Activated CD4-positive, alpha-beta memory T cell treated with anti-CD3 and anti-CD28 coated beads for 36 hours (primary cell): ENCODE data around the gene AFF1. TPM values are rescaled to one million over a fixed set of nuclear protein-coding genes. Genes with fewer than 3 reads are reported as not detected.

ENCODE experiments used
- CTCF ChIA-PET: fragments of 350-600 bp; sonication (Branson Sonifier 250); formaldehyde crosslinking; loops from one replicate; lab custom pipeline; 2021; ENCODE audit warnings: antibody characterized with exemption, inconsistent platforms; lab: Charles Lee
- POLR2A ChIA-PET: fragments of 350-600 bp; sonication (Branson Sonifier 250); formaldehyde crosslinking; loops from one replicate; lab custom pipeline; 2021; ENCODE audit warnings: antibody characterized with exemption; lab: Charles Lee
- DNase-seq: peaks from one replicate; pipeline ENCODE4 v3.0.0-alpha.2; 2020
- H3K27ac Mint-ChIP-seq: one replicate; pipeline ENCODE4 v1.8.0; 2021; ENCODE audit warnings: mixed read lengths
- H3K27me3 Mint-ChIP-seq: one replicate; pipeline ENCODE4 v1.8.0; 2021; ENCODE audit warnings: mixed read lengths
- H3K36me3 Mint-ChIP-seq: one replicate; pipeline ENCODE4 v1.8.0; 2021; ENCODE audit warnings: mixed read lengths
- H3K4me1 Mint-ChIP-seq: one replicate; pipeline ENCODE4 v1.8.0; 2021; ENCODE audit warnings: low read depth, mixed read lengths
- H3K4me3 Mint-ChIP-seq: one replicate; pipeline ENCODE4 v1.8.0; 2021; ENCODE audit warnings: mild to moderate bottlenecking, mixed read lengths
- H3K9me3 Mint-ChIP-seq: one replicate; pipeline ENCODE4 v1.8.0; 2021; ENCODE audit warnings: mixed read lengths
- intact Hi-C: fragments of 100-400 bp; cut with micrococcal nuclease; formaldehyde crosslinking; loops from one replicate; pipeline ENCODE4 v1.15.1; 2023
- total RNA-seq, 2 experiments: library from RNA; stranded (reverse); gene quantifications; one replicate each; pipeline ENCODE4 v1.2.3, GENCODE V29; 2021

The AFF1 gene
- total RNA-seq, 2 experiments from 2014 or later: 46.1 to 50.8 TPM

DNA sequence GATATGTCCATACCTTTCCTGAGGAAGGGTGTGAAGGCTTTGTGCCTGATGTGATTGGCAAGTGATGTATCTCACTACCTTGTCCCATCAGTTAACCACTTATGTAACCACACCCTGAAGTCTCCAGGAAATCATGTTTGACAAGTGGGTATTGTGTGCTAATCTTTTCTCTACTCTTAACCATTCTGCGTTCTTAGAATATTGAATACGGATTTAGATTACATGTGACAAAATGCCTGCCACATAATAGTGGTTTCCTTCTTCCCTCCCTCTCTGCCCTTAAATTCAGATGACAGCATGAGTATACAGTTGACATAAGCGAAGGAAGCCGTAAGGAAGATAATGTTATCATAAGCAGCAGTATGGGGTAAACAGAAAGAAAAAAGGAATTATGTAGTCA lies 177.3 kb downstream of the AFF1 start:
- H3K36me3 Mint-ChIP-seq: peaks cover 52% of the 10 kb centered on the region
- ChIA-PET CTCF (no interaction called here), POLR2A (no interaction called here)
- intact Hi-C loops: no loop called here
- no peak overlapping the region for H3K27ac Mint-ChIP-seq
- H3K4me3 Mint-ChIP-seq: no peak overlapping the region
- no peaks in the 10 kb centered on the region for H3K9me3 Mint-ChIP-seq
- DNase-seq: no peak
- no peaks in the 10 kb centered on the region for H3K27me3 Mint-ChIP-seq
- peaks cover 13% of the 10 kb centered on the region for H3K4me1 Mint-ChIP-seq

DNA sequence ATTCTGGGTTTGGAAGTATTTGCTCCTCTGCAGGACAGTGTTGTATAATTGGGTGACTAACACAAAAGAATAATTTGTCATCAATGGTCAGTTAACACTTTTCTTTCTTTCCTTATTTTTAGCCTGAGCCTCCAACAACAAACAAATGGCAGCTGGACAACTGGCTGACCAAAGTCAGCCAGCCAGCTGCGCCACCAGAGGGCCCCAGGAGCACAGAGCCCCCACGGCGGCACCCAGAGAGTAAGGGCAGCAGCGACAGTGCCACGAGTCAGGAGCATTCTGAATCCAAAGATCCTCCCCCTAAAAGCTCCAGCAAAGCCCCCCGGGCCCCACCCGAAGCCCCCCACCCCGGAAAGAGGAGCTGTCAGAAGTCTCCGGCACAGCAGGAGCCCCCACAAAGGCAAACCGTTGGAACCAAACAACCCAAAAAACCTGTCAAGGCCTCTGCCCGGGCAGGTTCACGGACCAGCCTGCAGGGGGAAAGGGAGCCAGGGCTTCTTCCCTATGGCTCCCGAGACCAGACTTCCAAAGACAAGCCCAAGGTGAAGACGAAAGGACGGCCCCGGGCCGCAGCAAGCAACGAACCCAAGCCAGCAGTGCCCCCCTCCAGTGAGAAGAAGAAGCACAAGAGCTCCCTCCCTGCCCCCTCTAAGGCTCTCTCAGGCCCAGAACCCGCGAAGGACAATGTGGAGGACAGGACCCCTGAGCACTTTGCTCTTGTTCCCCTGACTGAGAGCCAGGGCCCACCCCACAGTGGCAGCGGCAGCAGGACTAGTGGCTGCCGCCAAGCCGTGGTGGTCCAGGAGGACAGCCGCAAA lies 179.6 kb downstream of the AFF1 start:
- Mint-ChIP-seq H3K36me3 (peaks cover 34% of the 10 kb centered on the region), H3K4me3 (no peak overlapping the region), H3K27ac (no peak overlapping the region), H3K4me1 (peaks cover 5% of the 10 kb centered on the region), H3K27me3 (no peaks in the 10 kb centered on the region), H3K9me3 (no peaks in the 10 kb centered on the region)
- ChIA-PET POLR2A (no interaction called here), CTCF (interaction anchor here (0.6 to 1.1 kb wide), 2 partner anchors 192 to 578 kb away, joined by 3 to 4 read pairs; no protein-coding TSS in a partner anchor)
- no peak for DNase-seq
- intact Hi-C loops: no loop called here

DNA sequence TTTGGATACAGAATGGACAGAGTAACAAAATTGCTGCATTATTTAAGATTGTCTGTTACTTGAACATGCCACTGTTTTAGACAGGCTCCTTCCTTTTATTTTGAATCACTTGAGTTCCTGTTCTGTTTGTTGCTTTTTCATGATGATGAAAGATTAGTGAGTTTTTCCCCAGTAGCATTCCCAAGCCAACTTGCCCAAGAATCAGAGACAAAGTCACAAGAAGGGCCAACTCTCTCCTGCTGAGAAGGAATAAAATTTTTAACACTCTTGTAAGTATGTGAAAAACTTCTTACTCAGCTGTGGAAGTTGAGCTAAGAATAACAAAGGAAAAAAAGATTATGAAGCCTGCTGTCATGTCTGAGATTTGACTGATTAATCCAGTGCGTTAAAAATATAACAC lies 181.4 kb downstream of the AFF1 start:
- CTCF ChIA-PET: interaction anchor here (1.3 to 1.8 kb wide), 2 partner anchors 24 to 194 kb away, joined by 5 to 6 read pairs; no protein-coding TSS in a partner anchor
- H3K4me1 Mint-ChIP-seq: peaks cover 19% of the 10 kb centered on the region
- H3K4me3 Mint-ChIP-seq: no peak overlapping the region
- POLR2A ChIA-PET: no interaction called here
- peaks cover 42% of the 10 kb centered on the region for H3K36me3 Mint-ChIP-seq
- no peaks in the 10 kb centered on the region for H3K27me3 Mint-ChIP-seq
- H3K9me3 Mint-ChIP-seq: no peaks in the 10 kb centered on the region
- DNase-seq: no peak
- H3K27ac Mint-ChIP-seq: no peak overlapping the region
- intact Hi-C loops: no loop called here

DNA sequence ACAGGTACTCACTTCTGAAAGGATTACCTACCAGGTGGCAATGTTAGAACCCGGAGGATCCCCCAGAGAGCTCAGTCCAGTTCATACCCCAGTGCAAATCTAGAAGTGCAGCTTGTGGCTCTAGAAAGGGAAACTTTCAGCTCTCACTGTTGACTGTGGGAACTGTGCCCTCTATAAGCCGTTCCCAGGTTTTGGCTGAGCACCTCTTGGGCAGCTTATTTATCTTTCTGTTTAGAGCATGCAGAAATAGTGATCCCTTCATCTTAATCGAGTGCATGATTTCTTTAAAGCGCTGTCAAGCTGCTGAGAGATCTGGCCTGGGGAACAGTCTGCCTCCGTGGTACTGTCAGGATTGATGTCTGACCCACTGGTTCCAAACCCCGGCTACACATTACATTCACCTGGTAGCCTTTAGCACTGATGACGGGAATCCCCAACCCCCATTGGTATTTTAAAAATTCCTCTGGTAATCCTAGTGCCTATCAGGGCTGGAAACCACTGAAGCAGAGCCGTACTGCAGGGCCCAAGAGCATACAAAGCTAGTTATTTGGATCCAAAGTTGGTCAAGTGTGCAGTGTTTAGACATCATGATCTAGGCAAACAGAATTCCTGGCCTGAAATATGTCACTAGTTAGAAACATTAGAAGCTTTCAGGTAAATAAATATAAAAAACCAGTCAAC lies 182.4 kb downstream of the AFF1 start:
- Mint-ChIP-seq H3K27me3 (no peaks in the 10 kb centered on the region), H3K9me3 (no peaks in the 10 kb centered on the region), H3K27ac (no peak overlapping the region), H3K4me3 (no peak overlapping the region), H3K4me1 (peaks cover 27% of the 10 kb centered on the region), H3K36me3 (peaks cover 39% of the 10 kb centered on the region)
- no peak for DNase-seq
- ChIA-PET POLR2A (no interaction called here), CTCF (interaction anchor here (0.6 to 1.8 kb wide), 3 partner anchors 25 to 1410 kb away, joined by 3 to 6 read pairs (median 5); no protein-coding TSS in a partner anchor)
- intact Hi-C loops: no loop called here

DNA sequence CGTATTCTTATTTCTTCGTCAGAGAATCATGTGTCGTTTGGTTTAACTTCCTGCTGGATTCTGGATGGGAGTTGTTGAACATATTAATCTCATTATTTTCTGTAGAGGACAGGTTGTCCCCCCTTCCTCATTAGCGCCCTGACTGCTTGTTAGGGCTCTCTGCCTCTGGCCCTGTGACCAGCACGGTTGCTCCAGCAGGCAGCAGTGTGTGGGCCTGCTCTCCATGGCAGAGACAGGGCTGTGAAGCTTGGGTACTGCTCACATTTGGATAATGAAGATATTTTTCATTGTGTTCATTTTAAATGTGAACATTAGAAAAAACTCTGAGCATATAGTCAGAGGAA lies 182.9 kb downstream of the AFF1 start:
- POLR2A ChIA-PET: no interaction called here
- H3K36me3 Mint-ChIP-seq: peaks cover 37% of the 10 kb centered on the region

DNA sequence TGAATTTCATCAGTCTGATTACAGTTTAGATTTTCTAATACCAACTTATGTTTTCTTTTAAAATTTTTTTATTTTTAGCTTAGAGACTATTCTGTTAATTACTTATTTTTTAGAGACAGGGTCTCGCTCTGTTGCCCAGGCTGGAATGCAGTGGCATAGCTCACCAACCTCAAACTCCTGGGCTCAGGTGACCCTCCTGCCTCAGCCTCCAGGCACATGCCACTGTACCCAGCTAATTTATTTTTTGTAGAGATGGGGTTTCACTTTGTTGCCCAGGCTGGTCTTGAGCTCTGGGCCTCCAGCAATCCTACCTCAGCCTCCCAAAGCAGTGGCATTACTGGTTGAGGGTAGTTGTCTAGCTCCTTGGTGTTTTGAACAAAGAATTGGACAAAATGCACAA lies 183.6 kb downstream of the AFF1 start:
- Mint-ChIP-seq H3K27ac (no peak overlapping the region), H3K36me3 (peaks cover 39% of the 10 kb centered on the region), H3K9me3 (no peaks in the 10 kb centered on the region), H3K4me3 (no peak overlapping the region), H3K4me1 (peaks cover 32% of the 10 kb centered on the region), H3K27me3 (no peaks in the 10 kb centered on the region)
- no peak for DNase-seq
- intact Hi-C loops: no loop called here
- ChIA-PET POLR2A (no interaction called here), CTCF (interaction anchor here (0.7 to 2.8 kb wide), 3 partner anchors 25 to 196 kb away, joined by 3 to 14 read pairs (median 5); no protein-coding TSS in a partner anchor)

More for the DNA sequence above, 182.9 kb downstream of the AFF1 start:
- Mint-ChIP-seq H3K27ac (no peak overlapping the region), H3K27me3 (no peaks in the 10 kb centered on the region), H3K4me1 (peaks cover 32% of the 10 kb centered on the region), H3K9me3 (no peaks in the 10 kb centered on the region), H3K4me3 (no peak overlapping the region)
- DNase-seq: no peak
- intact Hi-C loops: no loop called here
- CTCF ChIA-PET: interaction anchor here (0.6 to 1.8 kb wide), 3 partner anchors 26 to 1409 kb away, joined by 3 to 5 read pairs (median 5); no protein-coding TSS in a partner anchor

DNA sequence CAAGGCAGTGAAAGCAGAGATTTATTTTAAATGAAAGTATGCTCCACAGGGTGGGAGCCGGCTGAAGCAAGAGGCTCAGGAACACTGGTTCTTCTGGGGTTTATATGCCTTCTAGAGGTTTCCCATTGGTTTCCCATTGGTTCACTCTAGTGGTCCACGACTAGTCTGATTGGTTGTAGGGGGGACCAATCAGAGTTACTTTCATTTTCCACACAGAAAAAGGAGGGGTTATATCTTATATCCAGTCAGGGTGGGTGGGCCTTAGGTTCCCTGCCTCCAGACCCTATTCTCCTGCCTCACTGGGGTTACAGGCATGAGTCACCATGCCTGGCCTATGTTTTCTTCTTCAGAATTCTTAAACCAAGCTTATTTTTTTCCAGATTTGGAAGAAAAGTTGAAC lies 184.0 kb downstream of the AFF1 start:
- H3K27ac Mint-ChIP-seq: no peak overlapping the region
- no peaks in the 10 kb centered on the region for H3K9me3 Mint-ChIP-seq
- intact Hi-C loops: no loop called here
- no peaks in the 10 kb centered on the region for H3K27me3 Mint-ChIP-seq
- ChIA-PET CTCF (interaction anchor here (0.7 to 2.8 kb wide), 3 partner anchors 25 to 196 kb away, joined by 3 to 14 read pairs (median 5); no protein-coding TSS in a partner anchor), POLR2A (no interaction called here)
- peaks cover 37% of the 10 kb centered on the region for H3K36me3 Mint-ChIP-seq
- no peak overlapping the region for H3K4me3 Mint-ChIP-seq
- H3K4me1 Mint-ChIP-seq: peaks cover 32% of the 10 kb centered on the region
- DNase-seq: no peak

DNA sequence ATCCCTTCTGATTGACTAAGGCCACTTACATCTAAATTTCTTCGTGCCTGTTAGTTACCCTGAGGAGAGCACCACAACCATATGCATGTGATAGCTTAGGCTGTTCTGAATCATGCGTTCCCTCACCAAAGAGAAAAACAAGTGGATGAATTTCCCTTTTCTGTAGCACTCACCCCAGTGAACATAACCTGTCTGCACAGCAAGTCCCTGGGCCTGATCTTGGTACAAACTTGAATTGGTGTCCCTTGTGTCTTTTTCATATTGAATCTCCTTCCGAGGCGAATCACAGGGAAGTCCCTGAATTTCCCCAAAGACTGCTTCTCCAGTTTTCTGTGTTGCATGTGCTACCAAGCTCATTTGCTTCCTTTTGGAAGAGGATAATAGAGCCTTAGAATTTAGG lies 185.2 kb downstream of the AFF1 start:
- H3K27me3 Mint-ChIP-seq: no peaks in the 10 kb centered on the region
- ChIA-PET POLR2A (no interaction called here), CTCF (interaction anchor here (0.7 to 2.8 kb wide), 2 partner anchors 185 to 198 kb away, joined by 3 to 14 read pairs; partner anchors contain the start of gene AFF1)
- no peaks in the 10 kb centered on the region for H3K9me3 Mint-ChIP-seq
- H3K4me3 Mint-ChIP-seq: no peak overlapping the region
- intact Hi-C loops: no loop called here
- no peak overlapping the region for H3K27ac Mint-ChIP-seq
- H3K4me1 Mint-ChIP-seq: peaks cover 32% of the 10 kb centered on the region
- peaks cover 33% of the 10 kb centered on the region for H3K36me3 Mint-ChIP-seq
- no peak for DNase-seq

DNA sequence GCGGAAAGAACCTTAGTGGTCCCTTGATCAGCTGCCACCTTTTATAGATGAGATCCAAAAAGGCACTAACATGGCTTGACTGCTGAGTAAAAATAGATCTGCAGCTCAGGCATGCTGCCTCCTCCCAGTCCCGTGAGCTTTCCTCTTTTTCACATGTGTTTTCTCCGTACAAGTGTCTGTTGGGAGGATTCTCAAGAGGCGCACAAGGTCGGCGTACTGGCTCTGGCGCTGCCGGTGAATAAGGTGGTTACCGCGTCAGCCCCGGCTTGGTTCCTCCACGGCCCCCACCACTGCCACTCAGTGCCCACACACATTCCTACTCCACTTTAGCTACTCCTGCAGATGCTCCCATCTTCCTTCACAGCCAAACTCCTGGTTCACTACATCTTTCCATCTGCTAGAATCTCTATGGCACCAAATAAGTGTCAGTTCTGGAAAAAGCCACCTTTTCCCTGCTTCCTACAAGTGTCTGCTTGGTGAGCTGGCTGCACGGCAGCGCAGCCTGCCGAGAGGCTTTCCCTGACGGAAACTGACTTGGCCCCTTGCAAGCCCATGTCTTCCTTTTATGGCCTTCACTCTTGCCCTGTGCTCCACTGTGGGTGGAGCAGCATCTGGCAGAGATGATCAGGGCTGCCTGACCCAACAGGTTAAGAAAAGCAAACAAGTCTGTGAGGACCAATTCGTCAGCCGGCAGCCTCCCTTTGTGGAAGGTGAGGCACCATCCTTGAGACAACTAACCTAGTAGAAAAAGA lies 185.8 kb downstream of the AFF1 start:
- Mint-ChIP-seq H3K4me3 (no peak overlapping the region), H3K27ac (no peak overlapping the region), H3K36me3 (peaks cover 36% of the 10 kb centered on the region), H3K27me3 (no peaks in the 10 kb centered on the region), H3K9me3 (no peaks in the 10 kb centered on the region), H3K4me1 (peaks cover 32% of the 10 kb centered on the region)
- no peak for DNase-seq
- intact Hi-C loops: no loop called here
- ChIA-PET POLR2A (no interaction called here), CTCF (interaction anchor here (0.7 to 2.8 kb wide), 5 partner anchors 186 to 624 kb away, joined by 3 to 14 read pairs (median 3); partner anchors contain the start of gene AFF1)

DNA sequence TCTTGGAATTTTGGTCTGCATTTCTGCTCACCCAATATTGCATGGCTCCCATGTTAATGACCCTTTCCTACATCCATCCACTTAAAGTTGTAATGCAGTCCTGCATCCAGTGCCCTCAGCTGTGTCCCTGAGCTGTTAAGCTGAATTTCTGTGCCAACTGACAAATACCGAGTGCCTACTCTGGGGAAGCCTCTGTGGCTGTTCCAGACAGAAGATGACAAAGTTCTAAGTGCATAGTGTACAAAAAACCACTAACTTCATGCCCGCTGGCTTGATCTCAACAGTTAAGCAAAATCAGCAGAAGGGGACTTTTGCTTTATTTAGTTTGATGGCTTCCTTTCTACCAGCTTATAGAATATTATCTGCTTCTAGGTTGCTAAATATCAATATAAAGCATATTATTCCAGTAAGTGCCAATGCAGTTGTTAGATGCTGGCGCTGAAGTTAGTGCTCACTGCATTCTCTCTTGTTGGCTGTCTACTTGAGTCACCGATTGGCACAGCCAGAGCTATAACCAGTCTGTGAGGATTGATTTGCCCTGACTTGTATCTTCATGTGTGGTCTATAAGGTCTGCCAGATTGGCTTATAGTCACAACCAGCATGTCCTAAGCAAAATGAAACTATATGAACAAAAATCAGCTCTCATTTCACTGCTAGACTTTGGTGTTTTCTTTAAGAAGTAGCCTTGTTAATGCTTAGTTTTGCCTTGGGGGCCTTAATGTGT lies 186.7 kb downstream of the AFF1 start:
- ChIA-PET POLR2A (no interaction called here), CTCF (interaction anchor here (0.6 to 2.5 kb wide), 4 partner anchors 36 to 625 kb away, joined by 3 to 10 read pairs (median 3); partner anchors contain the start of gene AFF1)
- no peak for DNase-seq
- peaks cover 33% of the 10 kb centered on the region for H3K36me3 Mint-ChIP-seq
- H3K4me3 Mint-ChIP-seq: no peak overlapping the region
- H3K27me3 Mint-ChIP-seq: no peaks in the 10 kb centered on the region
- intact Hi-C loops: no loop called here
- H3K27ac Mint-ChIP-seq: peak overlapping the region; percentile 65
- no peaks in the 10 kb centered on the region for H3K9me3 Mint-ChIP-seq
- peaks cover 33% of the 10 kb centered on the region for H3K4me1 Mint-ChIP-seq

DNA sequence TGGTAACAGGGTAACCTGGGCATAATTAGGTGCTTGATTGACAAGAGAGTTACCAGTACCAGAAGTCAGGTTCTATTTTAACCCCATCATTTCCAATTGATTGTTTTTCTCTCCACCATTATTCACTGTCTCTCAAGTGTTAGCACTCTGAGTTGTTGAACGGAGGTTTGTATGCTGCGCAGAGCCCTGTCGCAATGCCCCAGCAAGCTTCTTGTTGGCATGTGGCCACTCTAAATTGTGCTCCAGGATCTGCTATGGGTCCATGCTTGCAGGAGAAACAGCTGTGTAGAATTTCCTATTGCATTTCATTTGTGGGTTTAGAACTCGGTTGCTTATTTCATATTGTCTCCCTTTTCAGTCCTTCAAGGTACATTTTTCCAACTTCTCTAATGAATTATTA lies 187.4 kb downstream of the AFF1 start:
- H3K4me1 Mint-ChIP-seq: peaks cover 35% of the 10 kb centered on the region
- ChIA-PET CTCF (interaction anchor here (0.6 to 2.5 kb wide), 2 partner anchors 37 to 200 kb away, joined by 3 to 10 read pairs; no protein-coding TSS in a partner anchor), POLR2A (no interaction called here)
- DNase-seq: no peak
- H3K4me3 Mint-ChIP-seq: no peak overlapping the region
- peaks cover 33% of the 10 kb centered on the region for H3K36me3 Mint-ChIP-seq
- H3K9me3 Mint-ChIP-seq: no peaks in the 10 kb centered on the region
- no peak overlapping the region for H3K27ac Mint-ChIP-seq
- no peaks in the 10 kb centered on the region for H3K27me3 Mint-ChIP-seq
- intact Hi-C loops: no loop called here
